K562 (cell line): Measurements from ENCODE around the gene LRRC57. TPM values are rescaled to one million over a fixed set of nuclear protein-coding genes. Genes with fewer than 3 reads are reported as not detected.

Source experiments
- BCOR ChIP-seq: fragments of 450-650 bp; IDR thresholded peaks from 2 replicates; pipeline ENCODE4 v1.6.1; 2016
- BRD4 ChIP-seq: fragments of 200-600 bp; sonication (generic); IDR thresholded peaks from 2 replicates; pipeline ENCODE4 v1.6.1; 2017; ENCODE audit warnings: inconsistent platforms
- CHD1 ChIP-seq: fragments of 200-600 bp; sonication (generic); IDR thresholded peaks from one replicate; pipeline ENCODE4 v1.6.1; 2012; ENCODE audit warnings: mild to moderate bottlenecking, moderate library complexity, low read length, inconsistent platforms
- FIP1L1 ChIP-seq: fragments of 200-400 bp; formaldehyde crosslinking; IDR thresholded peaks from 2 replicates; pipeline ENCODE4 v1.6.1; 2018; ENCODE audit warnings: mild to moderate bottlenecking, low read depth, low read length; ENCODE audit not compliant: poor library complexity, severe bottlenecking
- KLF16 ChIP-seq: IDR thresholded peaks from 2 replicates; pipeline ENCODE4 v1.6.1; 2016; ENCODE audit warnings: antibody characterized with exemption
- NCOA6 ChIP-seq: fragments of 450-650 bp; IDR thresholded peaks from 2 replicates; pipeline ENCODE4 v1.6.1; 2017; ENCODE audit warnings: mild to moderate bottlenecking
- NR4A1 ChIP-seq, 2 experiments: fragments of 250-450 bp in 1 of 2; fragments of 450-650 bp in 1 of 2; sonication (Bioruptor Pico) in 1 of 2; IDR thresholded peaks; 2 replicates each; pipeline versions ENCODE4 v1.4.0 to v1.6.1; 2016 to 2020; ENCODE audit warnings: mild to moderate bottlenecking in 2 of 2, missing compliant biosample characterization in 1 of 2, missing genetic modification characterization in 1 of 2, moderate library complexity in 1 of 2
- NRF1 ChIP-seq, 2 experiments: fragments of 450-650 bp; IDR thresholded peaks in 1 of 2; conservative IDR thresholded peaks in 1 of 2; 2 replicates each; pipeline ENCODE4 v1.6.1; 2014; ENCODE audit warnings: mild to moderate bottlenecking in 2 of 2
- PHF8 ChIP-seq: fragments of 200-600 bp; sonication (generic); IDR thresholded peaks from 2 replicates; pipeline ENCODE4 v1.6.1; 2012; ENCODE audit warnings: mixed run types, mild to moderate bottlenecking, inconsistent platforms, low read length, moderate library complexity, borderline replicate concordance
- POLR2AphosphoS5 ChIP-seq: IDR thresholded peaks from 2 replicates; pipeline ENCODE4 v1.6.1; 2011; ENCODE audit warnings: mild to moderate bottlenecking, low read depth, low read length, moderate library complexity; ENCODE audit not compliant: control insufficient read depth, insufficient read depth
- PTRF ChIP-seq: fragments of 450-650 bp; IDR thresholded peaks from 2 replicates; pipeline ENCODE4 v1.6.1; 2016; ENCODE audit warnings: mild to moderate bottlenecking, missing genetic modification characterization, missing compliant biosample characterization
- PTTG1 ChIP-seq: fragments of 450-650 bp; IDR thresholded peaks from 2 replicates; pipeline ENCODE4 v1.6.1; 2016; ENCODE audit warnings: low read depth, mild to moderate bottlenecking, missing genetic modification characterization, missing compliant biosample characterization
- TSC22D4 ChIP-seq: fragments of 450-650 bp; IDR thresholded peaks from 2 replicates; pipeline ENCODE4 v1.6.1; 2016; ENCODE audit warnings: missing genetic modification characterization, missing biosample characterization, control low read depth
- ZNF239 ChIP-seq: fragments of 250-450 bp; sonication (Bioruptor Pico); IDR thresholded peaks from 2 replicates; pipeline ENCODE4 v1.4.0; 2020; ENCODE audit warnings: mild to moderate bottlenecking
- ZNF24 ChIP-seq: fragments of 450-650 bp; IDR thresholded peaks from 2 replicates; pipeline ENCODE4 v1.6.1; 2016
- ZNF589 ChIP-seq: fragments of 200-800 bp; sonication (Bioruptor generic); IDR thresholded peaks from 2 replicates; pipeline ENCODE4 v1.6.1; 2016; ENCODE audit warnings: low read depth, missing genetic modification characterization, missing compliant biosample characterization
- polyA plus RNA-seq, 8 experiments: library from polyadenylated mRNA; depleted of rRNA in 4 of 8; stranded (reverse) in 5 of 8; unstranded in 3 of 8; fragments of >200 nt; fragmentation: Nextera tagmentation in 2 of 8; fragmentation: Illumina TruSeq in 1 of 8; extraction: Ambion mirVana in 2 of 8; extraction: Trizol in 1 of 8; gene quantifications; 2 replicates each; pipeline versions ENCODE4 v1.2.1 to v1.2.3, GENCODE V29; 2011 to 2014; ENCODE audit warnings: inconsistent platforms in 1 of 8, missing spikeins in 1 of 8
- total RNA-seq, 7 experiments: library from RNA; depleted of rRNA in 6 of 7; stranded (reverse); fragments of >200 nt in 6 of 7; fragmentation: Illumina TruSeq in 2 of 7; extraction: Trizol in 2 of 7; gene quantifications; 2 replicates each; pipeline versions ENCODE4 v1.2.1 to v1.2.3, GENCODE V29; 2011 to 2021; ENCODE audit warnings: low replicate concordance in 1 of 7
- TF ChIP-seq, protein P1 (sequence below): sonication (generic); formaldehyde crosslinking; IDR thresholded peaks from 2 replicates; pipeline ENCODE4 v1.8.1; 2022; ENCODE audit warnings: missing genetic modification reagents
- TF ChIP-seq, protein P2 (sequence below), 2 experiments: fragments of 200-800 bp in 1 of 2; sonication (Bioruptor generic) in 1 of 2; sonication (generic) in 1 of 2; formaldehyde crosslinking in 1 of 2; IDR thresholded peaks in 1 of 2; conservative IDR thresholded peaks in 1 of 2; 2 replicates each; pipeline versions ENCODE4 v1.5.0 to v1.6.1; 2016 to 2020; ENCODE audit warnings: missing compliant biosample characterization in 1 of 2, missing genetic modification characterization in 1 of 2, missing genetic modification reagents in 1 of 2
- TF ChIP-seq, protein P3 (sequence below): sonication (generic); formaldehyde crosslinking; IDR thresholded peaks from 2 replicates; pipeline ENCODE4 v1.9.0; 2022; ENCODE audit warnings: mild to moderate bottlenecking, missing genetic modification reagents
- TF ChIP-seq, protein P4 (sequence below): fragments of 250-450 bp; sonication (Bioruptor Pico); IDR thresholded peaks from 2 replicates; pipeline ENCODE4 v1.5.1; 2021; ENCODE audit warnings: mild to moderate bottlenecking
- TF ChIP-seq, protein P5 (sequence below): sonication (generic); formaldehyde crosslinking; IDR thresholded peaks from 2 replicates; pipeline ENCODE4 v1.8.1; 2023; ENCODE audit warnings: mild to moderate bottlenecking, missing genetic modification reagents

LRRC57 gene
- total and polyA plus RNA-seq, 9 of the 15 experiments (the other 6 are each of a cell fraction or from before 2014, with no cell fraction given), result 3.9 to 20.4 (median 14.8) TPM

DNA sequence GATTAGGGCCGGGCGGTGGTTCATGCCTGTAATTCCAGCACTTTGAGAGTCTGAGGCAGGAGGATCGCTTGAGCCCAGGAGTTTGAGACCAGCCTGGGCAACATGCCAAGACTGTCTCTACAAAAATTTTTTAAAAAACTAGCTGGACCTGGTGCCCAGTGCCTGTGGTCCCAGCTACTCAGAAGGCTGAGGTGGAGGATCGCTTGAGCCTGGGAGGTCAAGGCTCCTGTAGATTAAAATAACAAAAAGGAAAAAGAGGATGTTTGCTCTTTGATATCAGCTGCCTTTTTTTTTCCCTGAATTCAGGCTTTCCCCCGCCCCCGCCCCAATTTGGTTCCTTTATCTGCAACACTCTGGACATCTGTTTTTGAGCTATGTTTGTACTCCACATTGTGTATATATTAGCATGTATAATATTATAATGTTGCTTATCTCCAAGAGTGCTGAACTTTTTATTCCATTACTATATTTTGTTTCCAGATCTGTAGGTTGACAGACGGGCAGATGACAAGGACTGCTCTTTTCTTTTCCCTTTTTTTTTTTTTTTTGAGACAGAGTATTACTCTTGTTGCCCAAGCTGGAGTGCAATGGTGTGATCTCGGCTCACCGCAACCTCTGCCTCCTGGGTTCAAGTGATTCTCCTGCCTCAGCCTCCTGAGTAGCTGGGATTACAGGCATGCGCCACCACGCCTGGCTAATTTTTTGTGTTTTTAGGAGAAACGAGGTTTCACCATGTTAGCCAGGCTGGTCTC, 48.6 kb downstream of the LRRC57 start (continued):
- TF ChIP-seq POLR2AphosphoS5, result peak; percentile 54; the same call in 1 of the 2 replicates
- TF ChIP-seq, protein P1, sequence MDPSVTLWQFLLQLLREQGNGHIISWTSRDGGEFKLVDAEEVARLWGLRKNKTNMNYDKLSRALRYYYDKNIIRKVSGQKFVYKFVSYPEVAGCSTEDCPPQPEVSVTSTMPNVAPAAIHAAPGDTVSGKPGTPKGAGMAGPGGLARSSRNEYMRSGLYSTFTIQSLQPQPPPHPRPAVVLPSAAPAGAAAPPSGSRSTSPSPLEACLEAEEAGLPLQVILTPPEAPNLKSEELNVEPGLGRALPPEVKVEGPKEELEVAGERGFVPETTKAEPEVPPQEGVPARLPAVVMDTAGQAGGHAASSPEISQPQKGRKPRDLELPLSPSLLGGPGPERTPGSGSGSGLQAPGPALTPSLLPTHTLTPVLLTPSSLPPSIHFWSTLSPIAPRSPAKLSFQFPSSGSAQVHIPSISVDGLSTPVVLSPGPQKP (CRISPR knock-in tag), result no peak
- TF ChIP-seq PHF8, result no peak
- TF ChIP-seq, protein P2, sequence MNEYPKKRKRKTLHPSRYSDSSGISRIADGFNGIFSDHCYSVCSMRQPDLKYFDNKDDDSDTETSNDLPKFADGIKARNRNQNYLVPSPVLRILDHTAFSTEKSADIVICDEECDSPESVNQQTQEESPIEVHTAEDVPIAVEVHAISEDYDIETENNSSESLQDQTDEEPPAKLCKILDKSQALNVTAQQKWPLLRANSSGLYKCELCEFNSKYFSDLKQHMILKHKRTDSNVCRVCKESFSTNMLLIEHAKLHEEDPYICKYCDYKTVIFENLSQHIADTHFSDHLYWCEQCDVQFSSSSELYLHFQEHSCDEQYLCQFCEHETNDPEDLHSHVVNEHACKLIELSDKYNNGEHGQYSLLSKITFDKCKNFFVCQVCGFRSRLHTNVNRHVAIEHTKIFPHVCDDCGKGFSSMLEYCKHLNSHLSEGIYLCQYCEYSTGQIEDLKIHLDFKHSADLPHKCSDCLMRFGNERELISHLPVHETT (CRISPR knock-in tag; conservative IDR thresholded peaks at IDR 0.05 in 1 of 2, IDR thresholded peaks at IDR 0.05 in 1 of 2), result peak in 1 of 2 experiments; percentile 37; a peak in 1 of 4 replicates
- TF ChIP-seq ZNF24, result no peak
- no peak for TF ChIP-seq NCOA6
- TF ChIP-seq, protein P3, sequence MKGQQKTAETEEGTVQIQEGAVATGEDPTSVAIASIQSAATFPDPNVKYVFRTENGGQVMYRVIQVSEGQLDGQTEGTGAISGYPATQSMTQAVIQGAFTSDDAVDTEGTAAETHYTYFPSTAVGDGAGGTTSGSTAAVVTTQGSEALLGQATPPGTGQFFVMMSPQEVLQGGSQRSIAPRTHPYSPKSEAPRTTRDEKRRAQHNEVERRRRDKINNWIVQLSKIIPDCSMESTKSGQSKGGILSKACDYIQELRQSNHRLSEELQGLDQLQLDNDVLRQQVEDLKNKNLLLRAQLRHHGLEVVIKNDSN (CRISPR knock-in tag), result no peak
- TF ChIP-seq KLF16, result peak; percentile 45; the same call in 1 of the 2 replicates
- TF ChIP-seq PTRF (tag), result no peak
- peak; percentile 29 to 41; a peak in 3 of 4 replicates for TF ChIP-seq NRF1 (conservative IDR thresholded peaks at IDR 0.05 in 1 of 2, IDR thresholded peaks at IDR 0.05 in 1 of 2)
- no peak for TF ChIP-seq FIP1L1
- no peak for TF ChIP-seq ZNF239
- TF ChIP-seq, protein P4, sequence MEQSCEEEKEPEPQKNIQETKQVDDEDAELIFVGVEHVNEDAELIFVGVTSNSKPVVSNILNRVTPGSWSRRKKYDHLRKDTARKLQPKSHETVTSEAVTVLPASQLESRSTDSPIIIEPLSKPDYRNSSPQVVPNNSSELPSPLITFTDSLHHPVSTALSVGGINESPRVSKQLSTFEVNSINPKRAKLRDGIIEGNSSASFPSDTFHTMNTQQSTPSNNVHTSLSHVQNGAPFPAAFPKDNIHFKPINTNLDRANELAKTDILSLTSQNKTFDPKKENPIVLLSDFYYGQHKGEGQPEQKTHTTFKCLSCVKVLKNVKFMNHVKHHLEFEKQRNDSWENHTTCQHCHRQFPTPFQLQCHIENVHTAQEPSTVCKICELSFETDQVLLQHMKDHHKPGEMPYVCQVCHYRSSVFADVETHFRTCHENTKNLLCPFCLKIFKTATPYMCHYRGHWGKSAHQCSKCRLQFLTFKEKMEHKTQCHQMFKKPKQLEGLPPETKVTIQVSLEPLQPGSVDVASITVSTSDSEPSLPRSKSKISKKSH, result no peak
- TF ChIP-seq, protein P5, sequence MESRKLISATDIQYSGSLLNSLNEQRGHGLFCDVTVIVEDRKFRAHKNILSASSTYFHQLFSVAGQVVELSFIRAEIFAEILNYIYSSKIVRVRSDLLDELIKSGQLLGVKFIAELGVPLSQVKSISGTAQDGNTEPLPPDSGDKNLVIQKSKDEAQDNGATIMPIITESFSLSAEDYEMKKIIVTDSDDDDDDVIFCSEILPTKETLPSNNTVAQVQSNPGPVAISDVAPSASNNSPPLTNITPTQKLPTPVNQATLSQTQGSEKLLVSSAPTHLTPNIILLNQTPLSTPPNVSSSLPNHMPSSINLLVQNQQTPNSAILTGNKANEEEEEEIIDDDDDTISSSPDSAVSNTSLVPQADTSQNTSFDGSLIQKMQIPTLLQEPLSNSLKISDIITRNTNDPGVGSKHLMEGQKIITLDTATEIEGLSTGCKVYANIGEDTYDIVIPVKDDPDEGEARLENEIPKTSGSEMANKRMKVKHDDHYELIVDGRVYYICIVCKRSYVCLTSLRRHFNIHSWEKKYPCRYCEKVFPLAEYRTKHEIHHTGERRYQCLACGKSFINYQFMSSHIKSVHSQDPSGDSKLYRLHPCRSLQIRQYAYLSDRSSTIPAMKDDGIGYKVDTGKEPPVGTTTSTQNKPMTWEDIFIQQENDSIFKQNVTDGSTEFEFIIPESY (CRISPR knock-in tag), result no peak
- no peak for TF ChIP-seq TSC22D4 (tag)
- TF ChIP-seq NR4A1 (CRISPR knock-in tag; IDR thresholded peaks at IDR 0.05), result no peak
- peak; percentile 42 for TF ChIP-seq NR4A1 (tag; IDR thresholded peaks at IDR 0.05)
- no peak for TF ChIP-seq PTTG1 (tag)
- TF ChIP-seq CHD1, result no peak
- TF ChIP-seq BCOR, result peak; percentile 76; the same call in 1 of the 2 replicates
- 0 out of 2 replicates have a peak, but pooled peaks have one; percentile 55 for TF ChIP-seq ZNF589 (CRISPR knock-in tag)
- TF ChIP-seq BRD4, result no peak
